KOPT-K1 (cell line): ENCODE measurements around the gene C16orf90.
A peak's percentile ranks its signal among the peaks of the same experiment; 100 is the strongest.

Experiments used
- H3K27ac ChIP-seq: fragments of 200-600 bp; sonication (generic); 2 replicates; pipeline ENCODE4 v1.5.1; 2016; ENCODE audit warnings: antibody characterized with exemption, mild to moderate bottlenecking, low read depth, low read length; ENCODE audit not compliant: poor library complexity, severe bottlenecking
- H3K36me3 ChIP-seq: fragments of 200-600 bp; sonication (generic); 2 replicates; pipeline ENCODE4 v1.5.1; 2017; ENCODE audit warnings: antibody characterized with exemption, mild to moderate bottlenecking, low read length, moderate library complexity; ENCODE audit not compliant: insufficient read depth
- H3K9me3 ChIP-seq: fragments of 200-600 bp; sonication (generic); 2 replicates; pipeline ENCODE4 v1.5.1; 2017; ENCODE audit warnings: antibody characterized with exemption, low read length, mild to moderate bottlenecking; ENCODE audit not compliant: insufficient read depth, poor library complexity, severe bottlenecking

Gene C16orf90

GRCh38 chr16:3468501-3468900, 26.8 kb downstream of the C16orf90 start:
- Histone ChIP-seq H3K9me3 (no peaks in the 10 kb centered on the region), H3K27ac (no peak overlapping the region), H3K36me3 (peaks cover 28% of the 10 kb centered on the region; the same call in 1 of the 2 replicates)

- Histone ChIP-seq H3K36me3 (peaks cover 28% of the 10 kb centered on the region; the same call in 1 of the 2 replicates), H3K9me3 (no peaks in the 10 kb centered on the region), H3K27ac (no peak overlapping the region)
Measured at GRCh38 chr16:3467921-3468320, 27.4 kb downstream of the C16orf90 start.

GRCh38 chr16:3467182-3467581, 28.1 kb downstream of the C16orf90 start:
- Histone ChIP-seq H3K27ac (no peak overlapping the region), H3K36me3 (peaks cover 28% of the 10 kb centered on the region; the same call in 1 of the 2 replicates), H3K9me3 (no peaks in the 10 kb centered on the region)

GRCh38 chr16:3465911-3466584, 29.2 kb downstream of the C16orf90 start:
- no peaks in the 10 kb centered on the region for H3K9me3 ChIP-seq

GRCh38 chr16:3465301-3465700, 30.0 kb downstream of the C16orf90 start:
- peaks cover 26% of the 10 kb centered on the region; the same call in 1 of the 2 replicates for H3K36me3 ChIP-seq
- no peak overlapping the region for H3K27ac ChIP-seq
- H3K9me3 ChIP-seq = no peaks in the 10 kb centered on the region

More at GRCh38 chr16:3465911-3466584, 29.2 kb downstream of the C16orf90 start:
- Histone ChIP-seq H3K36me3 (peaks cover 28% of the 10 kb centered on the region; the same call in 1 of the 2 replicates), H3K27ac (no peak overlapping the region)

- Histone ChIP-seq H3K27ac (peak overlapping the region; percentile 96), H3K9me3 (no peaks in the 10 kb centered on the region), H3K36me3 (peaks cover 10% of the 10 kb centered on the region; the same call in 1 of the 2 replicates)
Measured at GRCh38 chr16:3461151-3461550, 34.1 kb downstream of the C16orf90 start.

GRCh38 chr16:3460585-3460984, 34.7 kb downstream of the C16orf90 start:
- Histone ChIP-seq H3K9me3 (no peaks in the 10 kb centered on the region), H3K27ac (peak overlapping the region; percentile 96)

GRCh38 chr16:3460121-3460520, 35.2 kb downstream of the C16orf90 start:
- Histone ChIP-seq H3K27ac (peak overlapping the region; percentile 96), H3K36me3 (no peaks in the 10 kb centered on the region), H3K9me3 (no peaks in the 10 kb centered on the region)

More at GRCh38 chr16:3460585-3460984, 34.7 kb downstream of the C16orf90 start:
- 0 out of 2 replicates have a peak, but pooled peaks cover 4% of the 10 kb centered on the region for H3K36me3 ChIP-seq

GRCh38 chr16:3459401-3460090, 35.7 kb downstream of the C16orf90 start:
- H3K36me3 ChIP-seq = no peaks in the 10 kb centered on the region
- no peaks in the 10 kb centered on the region for H3K9me3 ChIP-seq
- H3K27ac ChIP-seq = peak overlapping the region; percentile 96

- no peaks in the 10 kb centered on the region for H3K9me3 ChIP-seq
- H3K27ac ChIP-seq = peak overlapping the region; percentile 96
- no peaks in the 10 kb centered on the region for H3K36me3 ChIP-seq
Measured at GRCh38 chr16:3458852-3459361, 36.4 kb downstream of the C16orf90 start.

GRCh38 chr16:3458278-3458851, 36.9 kb downstream of the C16orf90 start:
- Histone ChIP-seq H3K36me3 (no peaks in the 10 kb centered on the region), H3K27ac (peak overlapping the region; percentile 96), H3K9me3 (no peaks in the 10 kb centered on the region)

- no peaks in the 10 kb centered on the region for H3K9me3 ChIP-seq
- peak overlapping the region; percentile 96 for H3K27ac ChIP-seq
- H3K36me3 ChIP-seq = no peaks in the 10 kb centered on the region
Measured at GRCh38 chr16:3457434-3458252, 37.6 kb downstream of the C16orf90 start.

GRCh38 chr16:3454631-3455147, 40.6 kb downstream of the C16orf90 start:
- peaks cover 3% of the 10 kb centered on the region for H3K9me3 ChIP-seq
- peaks cover 8% of the 10 kb centered on the region; the same call in 1 of the 2 replicates for H3K36me3 ChIP-seq
- no peak overlapping the region for H3K27ac ChIP-seq

- Histone ChIP-seq H3K27ac (no peak overlapping the region), H3K9me3 (peaks cover 9% of the 10 kb centered on the region)
Measured at GRCh38 chr16:3454093-3454492, 41.2 kb downstream of the C16orf90 start.

More at GRCh38 chr16:3454093-3454492, 41.2 kb downstream of the C16orf90 start:
- peaks cover 10% of the 10 kb centered on the region for H3K36me3 ChIP-seq
